Endothelial cell of umbilical vein (primary cell): Measurements from ENCODE around the gene RAD52.

Source experiments
- FOS ChIP-seq: IDR thresholded peaks from 2 replicates; pipeline ENCODE4 v1.6.1; 2011; ENCODE audit warnings: mild to moderate bottlenecking, low read length, moderate library complexity, borderline replicate concordance; ENCODE audit not compliant: insufficient read depth
- POLR2A ChIP-seq: IDR thresholded peaks from 2 replicates; pipeline ENCODE4 v1.6.1; 2012; ENCODE audit warnings: low read depth, mild to moderate bottlenecking, control low read depth, low read length

DNA sequence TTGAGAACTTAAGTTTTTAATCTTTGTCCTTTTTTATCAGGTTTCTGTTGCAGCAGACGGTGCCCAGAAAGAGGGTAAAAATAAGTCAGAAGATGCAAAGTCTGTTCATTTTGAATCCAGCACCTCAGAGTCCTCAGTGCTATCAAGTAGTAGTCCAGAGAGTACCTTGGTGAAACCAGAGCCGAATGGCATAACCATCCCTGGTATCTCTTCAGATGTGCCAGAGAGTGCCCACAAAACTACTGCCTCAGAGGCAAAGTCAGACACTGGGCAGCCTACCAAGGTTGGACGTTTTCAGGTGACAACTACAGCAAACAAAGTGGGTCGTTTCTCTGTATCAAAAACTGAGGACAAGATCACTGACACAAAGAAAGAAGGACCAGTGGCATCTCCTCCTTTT is 53.5 kb downstream of the RAD52 start:
- TF ChIP-seq FOS (no peak), POLR2A (no peak)
